ENCODE results near the gene OR1N1.
"Not testable (repeated sequence)": the region's sequence is repeated elsewhere in the genome, so short reads cannot be mapped to it uniquely, and the experiment has no call there.

OR1N1 gene

GRCh38 chr9:122527193-122527592, at the start of gene OR1N1:
OR1N1 (minus strand) TSS chr9:122527293; CDS start chr9:122527293, 0 bp downstream.
- DNase-seq, result no peak

- DNase-seq, result no peak
Measured at GRCh38 chr9:122572456-122572855, 45.4 kb upstream of the OR1N1 start.

GRCh38 chr9:122567901-122568300, 40.8 kb upstream of the OR1N1 start:
- no peak for DNase-seq

- no peak for DNase-seq
Measured at GRCh38 chr9:122562134-122562760, 35.2 kb upstream of the OR1N1 start.

GRCh38 chr9:122561446-122561845, 34.4 kb upstream of the OR1N1 start:
- no peak for DNase-seq

GRCh38 chr9:122552812-122553211, 25.7 kb upstream of the OR1N1 start, which contains the start of gene OR1N2:
OR1N2 (plus strand) TSS chr9:122553112; CDS start chr9:122553212, 100 bp downstream.
- no peak for DNase-seq

GRCh38 chr9:122551371-122551770, 24.3 kb upstream of the OR1N1 start:
- DNase-seq, result no peak

GRCh38 chr9:122546196-122546595, 19.1 kb upstream of the OR1N1 start:
- no peak for DNase-seq

GRCh38 chr9:122538757-122539156, 11.7 kb upstream of the OR1N1 start:
- no peak for DNase-seq

- DNase-seq, result not testable (repeated sequence)
Measured at GRCh38 chr9:122537066-122537465, 10.0 kb upstream of the OR1N1 start.

GRCh38 chr9:122536134-122536533, 9.0 kb upstream of the OR1N1 start:
- DNase-seq, result no peak

GRCh38 chr9:122531157-122531556, 4.1 kb upstream of the OR1N1 start:
- not testable (repeated sequence) for DNase-seq

- DNase-seq, result no peak
Measured at GRCh38 chr9:122526602-122527001, 491 bp downstream of the OR1N1 start.

- no peak for DNase-seq
Measured at GRCh38 chr9:122519376-122519775, 7.7 kb downstream of the OR1N1 start.

- no peak for DNase-seq
Measured at GRCh38 chr9:122518841-122519240, 8.3 kb downstream of the OR1N1 start, which contains the start of gene OR1J4. OR1J4 (plus strand) TSS chr9:122519141; CDS start chr9:122519141, 0 bp downstream.

GRCh38 chr9:122518226-122518625, 8.9 kb downstream of the OR1N1 start:
- no peak for DNase-seq

- no peak for DNase-seq
Measured at GRCh38 chr9:122510502-122510901, 16.6 kb downstream of the OR1N1 start, which contains the start of gene OR1J2. OR1J2 (plus strand) TSS chr9:122510802; CDS start chr9:122510802, 0 bp downstream.

- no peak for DNase-seq
Measured at GRCh38 chr9:122506964-122507363, 20.1 kb downstream of the OR1N1 start.

- DNase-seq, result no peak
Measured at GRCh38 chr9:122498883-122499288, 28.2 kb downstream of the OR1N1 start.

GRCh38 chr9:122479062-122479461, 48.0 kb downstream of the OR1N1 start:
- no peak for DNase-seq

GRCh38 chr9:122477826-122478225, 49.3 kb downstream of the OR1N1 start, which contains the start of gene OR1J1:
OR1J1 (minus strand) TSS chr9:122477926; CDS start chr9:122477926, 0 bp downstream.
- no peak for DNase-seq

GRCh38 chr9:122477346-122477745, 49.7 kb downstream of the OR1N1 start:
- DNase-seq, result no peak
